HUES6 (cell line): ENCODE results near the gene SLC19A1.

Experiments
- H3K27ac ChIP-seq: 2 replicates; pipeline ENCODE4 v1.7.0; 2013; ENCODE audit warnings: low read depth, mild to moderate bottlenecking, low read length, inconsistent platforms
- H3K27me3 ChIP-seq: 2 replicates; pipeline ENCODE4 v1.6.1; 2013; ENCODE audit warnings: low read length; ENCODE audit not compliant: control insufficient read depth, insufficient read depth
- H3K36me3 ChIP-seq: 2 replicates; pipeline ENCODE4 v1.6.1; 2013; ENCODE audit warnings: low read length; ENCODE audit not compliant: control insufficient read depth, insufficient read depth
- H3K4me1 ChIP-seq: 2 replicates; pipeline ENCODE4 v1.6.1; 2013; ENCODE audit warnings: low read length; ENCODE audit not compliant: control insufficient read depth, insufficient read depth
- H3K4me3 ChIP-seq: 2 replicates; pipeline ENCODE4 v1.5.1; 2013; ENCODE audit warnings: low read depth, low read length
- H3K9ac ChIP-seq: one replicate; pipeline ENCODE4 v1.6.1; 2013; ENCODE audit warnings: mild to moderate bottlenecking, low read length
- H3K9me3 ChIP-seq: 2 replicates; pipeline ENCODE4 v1.6.1; 2013; ENCODE audit warnings: low read depth, low read length; ENCODE audit not compliant: control insufficient read depth, insufficient read depth

SLC19A1 gene

GRCh38 chr21:45490049-45490731 lies 52.0 kb downstream of the SLC19A1 start:
- H3K9ac ChIP-seq = no peak overlapping the region
- H3K27me3 ChIP-seq = no peaks in the 10 kb centered on the region
- H3K9me3 ChIP-seq = no peaks in the 10 kb centered on the region
- peaks cover 79% of the 10 kb centered on the region for H3K36me3 ChIP-seq
- H3K4me1 ChIP-seq = peaks cover 30% of the 10 kb centered on the region
- no peak overlapping the region for H3K27ac ChIP-seq
- no peak overlapping the region for H3K4me3 ChIP-seq

- Histone ChIP-seq H3K4me1 (peaks cover 30% of the 10 kb centered on the region), H3K9ac (no peak overlapping the region), H3K36me3 (peaks cover 77% of the 10 kb centered on the region), H3K4me3 (no peak overlapping the region), H3K27ac (no peak overlapping the region), H3K27me3 (no peaks in the 10 kb centered on the region), H3K9me3 (no peaks in the 10 kb centered on the region)
Measured at GRCh38 chr21:45489722-45489982, 52.6 kb downstream of the SLC19A1 start.

GRCh38 chr21:45488931-45489721 lies 53.1 kb downstream of the SLC19A1 start:
- no peak overlapping the region for H3K4me3 ChIP-seq
- H3K36me3 ChIP-seq = peaks cover 77% of the 10 kb centered on the region
- H3K4me1 ChIP-seq = peaks cover 30% of the 10 kb centered on the region
- H3K9ac ChIP-seq = no peak overlapping the region
- H3K27ac ChIP-seq = peak overlapping the region; percentile 43; the same call in 1 of the 2 replicates
- H3K27me3 ChIP-seq = no peaks in the 10 kb centered on the region
- no peaks in the 10 kb centered on the region for H3K9me3 ChIP-seq

- Histone ChIP-seq H3K9ac (no peak overlapping the region), H3K4me3 (no peak overlapping the region), H3K4me1 (peaks cover 30% of the 10 kb centered on the region), H3K27me3 (no peaks in the 10 kb centered on the region), H3K36me3 (peaks cover 78% of the 10 kb centered on the region), H3K9me3 (no peaks in the 10 kb centered on the region), H3K27ac (no peak overlapping the region)
Measured at GRCh38 chr21:45487891-45488600, 54.2 kb downstream of the SLC19A1 start.

- H3K27ac ChIP-seq = no peak overlapping the region
- no peak overlapping the region for H3K9ac ChIP-seq
- H3K27me3 ChIP-seq = no peaks in the 10 kb centered on the region
- H3K4me3 ChIP-seq = no peak overlapping the region
- peaks cover 30% of the 10 kb centered on the region for H3K4me1 ChIP-seq
- H3K9me3 ChIP-seq = no peaks in the 10 kb centered on the region
- H3K36me3 ChIP-seq = peaks cover 78% of the 10 kb centered on the region
Measured at GRCh38 chr21:45487161-45487806, 55.0 kb downstream of the SLC19A1 start.

- Histone ChIP-seq H3K27me3 (no peaks in the 10 kb centered on the region), H3K9me3 (no peaks in the 10 kb centered on the region), H3K4me1 (peaks cover 30% of the 10 kb centered on the region), H3K9ac (no peak overlapping the region), H3K4me3 (no peak overlapping the region), H3K36me3 (peaks cover 78% of the 10 kb centered on the region), H3K27ac (no peak overlapping the region)
Measured at GRCh38 chr21:45486443-45487160, 55.6 kb downstream of the SLC19A1 start.

GRCh38 chr21:45485686-45486442 lies 56.4 kb downstream of the SLC19A1 start:
- peak overlapping the region; percentile 10 for H3K9ac ChIP-seq
- H3K27ac ChIP-seq = no peak overlapping the region
- H3K9me3 ChIP-seq = no peaks in the 10 kb centered on the region
- peaks cover 30% of the 10 kb centered on the region for H3K4me1 ChIP-seq
- peaks cover 79% of the 10 kb centered on the region for H3K36me3 ChIP-seq
- no peak overlapping the region for H3K4me3 ChIP-seq
- no peaks in the 10 kb centered on the region for H3K27me3 ChIP-seq

- peaks cover 28% of the 10 kb centered on the region for H3K4me1 ChIP-seq
- H3K27me3 ChIP-seq = no peaks in the 10 kb centered on the region
- H3K9ac ChIP-seq = no peak overlapping the region
- no peak overlapping the region for H3K4me3 ChIP-seq
- H3K36me3 ChIP-seq = peaks cover 83% of the 10 kb centered on the region
- H3K9me3 ChIP-seq = no peaks in the 10 kb centered on the region
- no peak overlapping the region for H3K27ac ChIP-seq
Measured at GRCh38 chr21:45484318-45484717, 57.9 kb downstream of the SLC19A1 start.

- no peak overlapping the region for H3K27ac ChIP-seq
- no peak overlapping the region for H3K4me3 ChIP-seq
- H3K9ac ChIP-seq = no peak overlapping the region
- H3K9me3 ChIP-seq = no peaks in the 10 kb centered on the region
- H3K4me1 ChIP-seq = peaks cover 16% of the 10 kb centered on the region; the same call in 1 of the 2 replicates
- no peaks in the 10 kb centered on the region for H3K27me3 ChIP-seq
- peaks cover 91% of the 10 kb centered on the region for H3K36me3 ChIP-seq
Measured at GRCh38 chr21:45482899-45483821, 59.1 kb downstream of the SLC19A1 start.
